ENCODE data around the gene MBD3L4. TPM values are rescaled to one million over a fixed set of nuclear protein-coding genes. Genes with fewer than 3 reads are reported as not detected.

MBD3L4 gene
- total RNA-seq, 1 experiment from 2014 or later, result not detected

GRCh38 chr19:7000333-7000732, 39.6 kb downstream of the MBD3L4 start:
- no peaks in the 10 kb centered on the region for H3K36me3 ChIP-seq (ENCODE audit: insufficient read depth, low read length)
- no peak overlapping the region for H2AFZ ChIP-seq (ENCODE audit: low read length)
- no peak for DNase-seq
- no peak overlapping the region for H3K27ac ChIP-seq (ENCODE audit: low read length)
- no peaks in the 10 kb centered on the region for H3K27me3 ChIP-seq (ENCODE audit: low read length)
- H3K4me1 ChIP-seq (ENCODE audit: low read length), result no peaks in the 10 kb centered on the region
- H3K9me3 ChIP-seq (ENCODE audit: low read length), result peaks cover 1% of the 10 kb centered on the region; the same call in 1 of the 2 replicates
- H3K4me2 ChIP-seq (ENCODE audit: low read depth, low read length, poor library complexity, severe bottlenecking), result no peak overlapping the region
- no peak overlapping the region for H3K9ac ChIP-seq (ENCODE audit: low read length)
- no peaks in the 10 kb centered on the region for H4K20me1 ChIP-seq (ENCODE audit: insufficient read depth, low read depth, low read length)
- no peak overlapping the region for H3K4me3 ChIP-seq (ENCODE audit: low read length)
- H3K9me2 ChIP-seq (replicated peaks; ENCODE audit: insufficient read depth, low read length), result no peaks in the 10 kb centered on the region
- H3K79me2 ChIP-seq (ENCODE audit: low read length), result no peaks in the 10 kb centered on the region

- DNase-seq, result no peak
- no peak overlapping the region for H3K9ac ChIP-seq (ENCODE audit: low read length)
- H3K4me2 ChIP-seq (ENCODE audit: low read depth, low read length, poor library complexity, severe bottlenecking), result no peak overlapping the region
- peaks cover 5% of the 10 kb centered on the region; the same call in 1 of the 2 replicates for H3K9me3 ChIP-seq (ENCODE audit: low read length)
- H3K4me1 ChIP-seq (ENCODE audit: low read length), result no peaks in the 10 kb centered on the region
- H3K27me3 ChIP-seq (ENCODE audit: low read length), result no peaks in the 10 kb centered on the region
- no peaks in the 10 kb centered on the region for H4K20me1 ChIP-seq (ENCODE audit: insufficient read depth, low read depth, low read length)
- no peaks in the 10 kb centered on the region for H3K36me3 ChIP-seq (ENCODE audit: insufficient read depth, low read length)
- H2AFZ ChIP-seq (ENCODE audit: low read length), result no peak overlapping the region
- no peak overlapping the region for H3K4me3 ChIP-seq (ENCODE audit: low read length)
- no peaks in the 10 kb centered on the region for H3K9me2 ChIP-seq (replicated peaks; ENCODE audit: insufficient read depth, low read length)
- no peaks in the 10 kb centered on the region for H3K79me2 ChIP-seq (ENCODE audit: low read length)
- no peak overlapping the region for H3K27ac ChIP-seq (ENCODE audit: low read length)
Observed at GRCh38 chr19:6999933-7000332, 40.0 kb downstream of the MBD3L4 start.

GRCh38 chr19:6997679-6998445, 42.1 kb downstream of the MBD3L4 start:
- H4K20me1 ChIP-seq (ENCODE audit: insufficient read depth, low read depth, low read length), result no peaks in the 10 kb centered on the region
- DNase-seq, result no peak
- H3K79me2 ChIP-seq (ENCODE audit: low read length), result no peaks in the 10 kb centered on the region
- peaks cover 10% of the 10 kb centered on the region; the same call in 1 of the 2 replicates for H3K9me3 ChIP-seq (ENCODE audit: low read length)
- no peak overlapping the region for H3K9ac ChIP-seq (ENCODE audit: low read length)
- no peaks in the 10 kb centered on the region for H3K27me3 ChIP-seq (ENCODE audit: low read length)
- H3K4me1 ChIP-seq (ENCODE audit: low read length), result no peaks in the 10 kb centered on the region
- no peak overlapping the region for H2AFZ ChIP-seq (ENCODE audit: low read length)
- H3K4me2 ChIP-seq (ENCODE audit: low read depth, low read length, poor library complexity, severe bottlenecking), result no peak overlapping the region
- H3K27ac ChIP-seq (ENCODE audit: low read length), result no peak overlapping the region
- H3K36me3 ChIP-seq (ENCODE audit: insufficient read depth, low read length), result no peaks in the 10 kb centered on the region
- H3K9me2 ChIP-seq (replicated peaks; ENCODE audit: insufficient read depth, low read length), result no peaks in the 10 kb centered on the region
- no peak overlapping the region for H3K4me3 ChIP-seq (ENCODE audit: low read length)

DNA sequence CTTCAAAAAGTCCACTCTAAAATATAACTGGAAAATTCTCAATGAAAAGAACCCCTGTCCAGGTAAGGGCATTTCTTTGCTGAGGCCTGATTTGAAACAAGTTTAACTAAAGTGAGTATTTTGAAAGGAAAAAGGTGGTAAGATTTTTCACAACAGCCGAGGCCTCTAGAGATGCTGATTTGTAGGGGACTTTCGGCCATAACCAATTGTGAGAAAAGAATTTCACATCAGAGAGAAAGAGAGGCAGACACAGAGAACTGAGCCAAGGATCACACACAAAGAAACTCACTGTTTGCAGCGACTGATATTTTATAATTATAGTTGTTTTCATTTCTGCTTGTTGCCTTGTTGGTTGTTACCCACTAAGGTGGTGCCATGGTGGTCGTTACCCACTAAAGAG, 43.2 kb downstream of the MBD3L4 start:
- H3K79me2 ChIP-seq (ENCODE audit: low read length), result no peaks in the 10 kb centered on the region
- no peak overlapping the region for H3K9ac ChIP-seq (ENCODE audit: low read length)
- H3K9me3 ChIP-seq (ENCODE audit: low read length), result peaks cover 10% of the 10 kb centered on the region; the same call in 1 of the 2 replicates
- H3K36me3 ChIP-seq (ENCODE audit: insufficient read depth, low read length), result no peaks in the 10 kb centered on the region
- H3K4me1 ChIP-seq (ENCODE audit: low read length), result no peaks in the 10 kb centered on the region
- H3K4me2 ChIP-seq (ENCODE audit: low read depth, low read length, poor library complexity, severe bottlenecking), result no peak overlapping the region
- H3K27ac ChIP-seq (ENCODE audit: low read length), result no peak overlapping the region
- H3K9me2 ChIP-seq (replicated peaks; ENCODE audit: insufficient read depth, low read length), result no peaks in the 10 kb centered on the region
- H2AFZ ChIP-seq (ENCODE audit: low read length), result no peak overlapping the region
- DNase-seq, result no peak
- H3K27me3 ChIP-seq (ENCODE audit: low read length), result no peaks in the 10 kb centered on the region
- H3K4me3 ChIP-seq (ENCODE audit: low read length), result no peak overlapping the region
- no peaks in the 10 kb centered on the region for H4K20me1 ChIP-seq (ENCODE audit: insufficient read depth, low read depth, low read length)

- H4K20me1 ChIP-seq (ENCODE audit: insufficient read depth, low read depth, low read length), result no peaks in the 10 kb centered on the region
- H3K4me1 ChIP-seq (ENCODE audit: low read length), result no peaks in the 10 kb centered on the region
- H3K79me2 ChIP-seq (ENCODE audit: low read length), result no peaks in the 10 kb centered on the region
- peaks cover 10% of the 10 kb centered on the region; the same call in 1 of the 2 replicates for H3K9me3 ChIP-seq (ENCODE audit: low read length)
- no peak overlapping the region for H3K27ac ChIP-seq (ENCODE audit: low read length)
- no peaks in the 10 kb centered on the region for H3K9me2 ChIP-seq (replicated peaks; ENCODE audit: insufficient read depth, low read length)
- no peaks in the 10 kb centered on the region for H3K36me3 ChIP-seq (ENCODE audit: insufficient read depth, low read length)
- H3K4me3 ChIP-seq (ENCODE audit: low read length), result no peak overlapping the region
- no peak overlapping the region for H2AFZ ChIP-seq (ENCODE audit: low read length)
- H3K9ac ChIP-seq (ENCODE audit: low read length), result no peak overlapping the region
- DNase-seq, result no peak
- no peak overlapping the region for H3K4me2 ChIP-seq (ENCODE audit: low read depth, low read length, poor library complexity, severe bottlenecking)
- no peaks in the 10 kb centered on the region for H3K27me3 ChIP-seq (ENCODE audit: low read length)
Observed at GRCh38 chr19:6995054-6995453, 44.9 kb downstream of the MBD3L4 start.

- Histone ChIP-seq H3K9me2 (replicated peaks; ENCODE audit: insufficient read depth, low read length) (no peaks in the 10 kb centered on the region), H3K4me3 (ENCODE audit: low read length) (no peak overlapping the region), H2AFZ (ENCODE audit: low read length) (no peak overlapping the region), H3K27me3 (ENCODE audit: low read length) (no peaks in the 10 kb centered on the region; the same call in 1 of the 2 replicates), H3K27ac (ENCODE audit: low read length) (no peak overlapping the region), H3K9me3 (ENCODE audit: low read length) (peaks cover 8% of the 10 kb centered on the region; the same call in 1 of the 2 replicates), H4K20me1 (ENCODE audit: insufficient read depth, low read depth, low read length) (no peaks in the 10 kb centered on the region), H3K4me1 (ENCODE audit: low read length) (no peaks in the 10 kb centered on the region), H3K36me3 (ENCODE audit: insufficient read depth, low read length) (no peaks in the 10 kb centered on the region), H3K79me2 (ENCODE audit: low read length) (no peaks in the 10 kb centered on the region), H3K4me2 (ENCODE audit: low read depth, low read length, poor library complexity, severe bottlenecking) (no peak overlapping the region), H3K9ac (ENCODE audit: low read length) (no peak overlapping the region)
- DNase-seq, result no peak
Observed at GRCh38 chr19:6988257-6988656, 51.7 kb downstream of the MBD3L4 start.

DNA sequence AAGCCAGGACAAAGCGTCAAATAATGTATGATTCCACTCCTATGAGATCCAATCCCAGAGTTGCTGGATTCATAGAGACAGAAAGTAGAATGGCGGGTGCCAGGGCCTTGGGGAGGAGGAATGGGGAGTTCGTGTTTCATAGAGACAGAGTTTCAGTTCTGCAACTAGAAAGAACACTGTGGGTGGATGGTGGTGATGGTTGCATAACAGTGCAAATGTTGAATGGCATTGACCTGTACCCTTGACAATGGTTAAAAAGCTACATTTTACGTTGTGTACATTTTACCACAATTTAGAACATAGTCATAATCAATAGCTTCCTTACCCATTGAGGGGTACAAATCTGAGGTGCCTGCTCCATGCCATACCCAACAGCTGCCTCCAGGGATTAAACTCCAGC, 52.1 kb downstream of the MBD3L4 start:
- no peak overlapping the region for H3K9ac ChIP-seq (ENCODE audit: low read length)
- no peak for DNase-seq
- H3K9me3 ChIP-seq (ENCODE audit: low read length), result peaks cover 10% of the 10 kb centered on the region; the same call in 1 of the 2 replicates
- H3K4me1 ChIP-seq (ENCODE audit: low read length), result no peaks in the 10 kb centered on the region
- no peak overlapping the region for H3K4me2 ChIP-seq (ENCODE audit: low read depth, low read length, poor library complexity, severe bottlenecking)
- no peak overlapping the region for H3K27ac ChIP-seq (ENCODE audit: low read length)
- H4K20me1 ChIP-seq (ENCODE audit: insufficient read depth, low read depth, low read length), result no peaks in the 10 kb centered on the region
- H3K4me3 ChIP-seq (ENCODE audit: low read length), result no peak overlapping the region
- H3K9me2 ChIP-seq (replicated peaks; ENCODE audit: insufficient read depth, low read length), result no peaks in the 10 kb centered on the region
- no peaks in the 10 kb centered on the region for H3K36me3 ChIP-seq (ENCODE audit: insufficient read depth, low read length)
- no peaks in the 10 kb centered on the region; the same call in 1 of the 2 replicates for H3K27me3 ChIP-seq (ENCODE audit: low read length)
- no peaks in the 10 kb centered on the region for H3K79me2 ChIP-seq (ENCODE audit: low read length)
- no peak overlapping the region for H2AFZ ChIP-seq (ENCODE audit: low read length)

Measured in Karpas-422 (cell line).